H1 (cell line): ENCODE results near the gene SLC6A3. TPM values are rescaled to one million over a fixed set of nuclear protein-coding genes. Genes with fewer than 3 reads are reported as not detected.

Experiments
- GABPA ChIP-seq: IDR thresholded peaks from 2 replicates; pipeline ENCODE4 v1.6.1; 2011; ENCODE audit warnings: mild to moderate bottlenecking, low read length, moderate library complexity, borderline replicate concordance; ENCODE audit not compliant: insufficient read depth
- KDM5A ChIP-seq: fragments of 200-600 bp; IDR thresholded peaks from 2 replicates; pipeline ENCODE4 v1.7.1; 2012; ENCODE audit warnings: mild to moderate bottlenecking, low read length, inconsistent platforms, mixed read lengths
- polyA plus RNA-seq, 7 experiments: library from polyadenylated mRNA; depleted of rRNA in 3 of 7; stranded (reverse) in 5 of 7; unstranded in 2 of 7; fragments of >200 nt in 5 of 7; fragments of 200-250 nt in 2 of 7; gene quantifications; 1 replicate in 5 of 7; 2 replicates in 1 of 7; 4 replicates in 1 of 7; pipeline versions ENCODE4 v1.2.1 to v1.2.3, GENCODE V29; 2011 to 2013; ENCODE audit warnings: missing spikeins in 2 of 7, mixed read lengths in 2 of 7
- total RNA-seq: library from RNA; stranded (reverse); fragmentation: NEBNext Ultra II Directional; extraction: Animal tissue kit (Norgen Biotek cat#: 25700); gene quantifications from 2 replicates; pipeline ENCODE4 v1.2.1, GENCODE V29; 2021

SLC6A3 gene
- total and polyA plus RNA-seq, 2 of the 8 experiments (the other 6 are each of a cell fraction or from before 2014, with no cell fraction given): 0.48 to 0.91 TPM

GRCh38 chr5:1382248-1382700 lies 63.0 kb downstream of the SLC6A3 start (continued):
- TF ChIP-seq GABPA (no peak), KDM5A (no peak)
